Parathyroid adenoma (tissue), 2 donors: Measurements from ENCODE around the gene KANSL1.

Source experiments
- H2AFZ ChIP-seq: fragments of 300-600 bp; sonication (generic); one replicate; pipeline ENCODE4 v1.7.0; 2017; ENCODE audit warnings: antibody characterized with exemption, mild to moderate bottlenecking
- H3K27ac ChIP-seq: fragments of 300-600 bp; sonication (generic); one replicate; pipeline ENCODE4 v1.7.0; 2017
- H3K27me3 ChIP-seq: fragments of 300-600 bp; sonication (generic); one replicate; pipeline ENCODE4 v1.7.0; 2017; ENCODE audit warnings: low read length; ENCODE audit not compliant: control insufficient read depth, insufficient read depth
- H3K36me3 ChIP-seq: fragments of 300-600 bp; sonication (generic); one replicate; pipeline ENCODE4 v1.7.0; 2017; ENCODE audit warnings: low read length; ENCODE audit not compliant: control insufficient read depth, insufficient read depth
- H3K4me1 ChIP-seq: fragments of 300-600 bp; sonication (generic); one replicate; pipeline ENCODE4 v1.7.0; 2017; ENCODE audit warnings: control low read depth
- H3K4me2 ChIP-seq: fragments of 300-600 bp; sonication (generic); one replicate; pipeline ENCODE4 v1.7.0; 2017; ENCODE audit warnings: low read length
- H3K4me3 ChIP-seq: fragments of 300-600 bp; sonication (generic); one replicate; pipeline ENCODE4 v1.7.0; 2017; ENCODE audit warnings: low read depth, low read length
- H3K79me2 ChIP-seq: fragments of 300-600 bp; sonication (generic); one replicate; pipeline ENCODE4 v1.7.0; 2017; ENCODE audit warnings: control low read depth
- H3K9ac ChIP-seq: fragments of 300-600 bp; sonication (generic); one replicate; pipeline ENCODE4 v1.7.0; 2017; ENCODE audit warnings: mild to moderate bottlenecking
- H3K9me3 ChIP-seq: fragments of 300-600 bp; sonication (generic); one replicate; pipeline ENCODE4 v1.7.0; 2017; ENCODE audit warnings: low read length; ENCODE audit not compliant: control insufficient read depth
- CTCF ChIP-seq: fragments of 300-600 bp; sonication (generic); IDR thresholded peaks from one replicate; pipeline ENCODE4 v1.7.0; 2017; ENCODE audit warnings: antibody characterized with exemption, mild to moderate bottlenecking
- donor health status: primary hyperparathyroidism.

KANSL1 gene

GRCh38 chr17:46063241-46063640 lies 130.0 kb downstream of the KANSL1 start:
- no peaks in the 10 kb centered on the region for H3K27me3 ChIP-seq
- TF ChIP-seq CTCF, result no peak
- H3K4me3 ChIP-seq, result no peak overlapping the region
- peaks cover 4% of the 10 kb centered on the region for H3K79me2 ChIP-seq
- no peak overlapping the region for H3K9ac ChIP-seq
- peaks cover 3% of the 10 kb centered on the region for H3K4me1 ChIP-seq
- H3K4me2 ChIP-seq, result no peak overlapping the region
- H2AFZ ChIP-seq, result no peak overlapping the region
- no peaks in the 10 kb centered on the region for H3K36me3 ChIP-seq
- H3K9me3 ChIP-seq, result no peaks in the 10 kb centered on the region
- no peak overlapping the region for H3K27ac ChIP-seq

- Histone ChIP-seq H2AFZ (no peak overlapping the region), H3K9me3 (no peaks in the 10 kb centered on the region), H3K27me3 (no peaks in the 10 kb centered on the region), H3K9ac (no peak overlapping the region), H3K36me3 (no peaks in the 10 kb centered on the region), H3K4me2 (no peak overlapping the region), H3K27ac (no peak overlapping the region), H3K79me2 (peaks cover 7% of the 10 kb centered on the region), H3K4me3 (no peak overlapping the region), H3K4me1 (peaks cover 3% of the 10 kb centered on the region)
- peak; percentile 37 for TF ChIP-seq CTCF
These were observed 131.8 kb downstream of the KANSL1 start for GRCh38 chr17:46061435-46061834.

- peaks cover 3% of the 10 kb centered on the region for H3K4me1 ChIP-seq
- peaks cover 7% of the 10 kb centered on the region for H3K79me2 ChIP-seq
- no peaks in the 10 kb centered on the region for H3K36me3 ChIP-seq
- no peaks in the 10 kb centered on the region for H3K9me3 ChIP-seq
- no peaks in the 10 kb centered on the region for H3K27me3 ChIP-seq
- no peak overlapping the region for H3K4me2 ChIP-seq
- H3K4me3 ChIP-seq, result no peak overlapping the region
- H2AFZ ChIP-seq, result no peak overlapping the region
- H3K9ac ChIP-seq, result no peak overlapping the region
- no peak for TF ChIP-seq CTCF
- no peak overlapping the region for H3K27ac ChIP-seq
These were observed 132.8 kb downstream of the KANSL1 start for GRCh38 chr17:46060461-46060860.

GRCh38 chr17:46059486-46059885 lies 133.7 kb downstream of the KANSL1 start:
- no peak overlapping the region for H3K4me2 ChIP-seq
- H3K9me3 ChIP-seq, result no peaks in the 10 kb centered on the region
- H3K9ac ChIP-seq, result no peak overlapping the region
- peaks cover 12% of the 10 kb centered on the region for H3K79me2 ChIP-seq
- no peak for TF ChIP-seq CTCF
- no peaks in the 10 kb centered on the region for H3K27me3 ChIP-seq
- no peak overlapping the region for H3K4me3 ChIP-seq
- H3K36me3 ChIP-seq, result no peaks in the 10 kb centered on the region
- peaks cover 3% of the 10 kb centered on the region for H3K4me1 ChIP-seq
- H2AFZ ChIP-seq, result no peak overlapping the region
- no peak overlapping the region for H3K27ac ChIP-seq

GRCh38 chr17:46057366-46057765 lies 135.9 kb downstream of the KANSL1 start:
- peaks cover 3% of the 10 kb centered on the region for H3K4me1 ChIP-seq
- H2AFZ ChIP-seq, result no peak overlapping the region
- no peaks in the 10 kb centered on the region for H3K9me3 ChIP-seq
- H3K27ac ChIP-seq, result no peak overlapping the region
- no peak overlapping the region for H3K4me2 ChIP-seq
- H3K9ac ChIP-seq, result no peak overlapping the region
- H3K36me3 ChIP-seq, result no peaks in the 10 kb centered on the region
- H3K79me2 ChIP-seq, result peaks cover 16% of the 10 kb centered on the region
- H3K27me3 ChIP-seq, result no peaks in the 10 kb centered on the region
- no peak for TF ChIP-seq CTCF
- H3K4me3 ChIP-seq, result no peak overlapping the region
